Endometrial microvascular endothelial cells (primary cell): ENCODE results near the gene UNK. TPM values are rescaled to one million over a fixed set of nuclear protein-coding genes. Genes with fewer than 3 reads are reported as not detected.
"Not testable (repeated sequence)": the region's sequence is repeated elsewhere in the genome, so short reads cannot be mapped to it uniquely, and the experiment has no call there.

Experiments
- in situ Hi-C: cut with HindIII; loops from 2 replicates; pipeline ENCODE4 v1.10.0; 2017; ENCODE audit warnings: low sequenced_read_pairs, low pct_unique_long_range_greater_than_20kb; ENCODE audit errors: inconsistent ontology term
- total RNA-seq: library from RNA; depleted of rRNA; stranded (reverse); fragments of >200 nt; gene quantifications from one replicate; pipeline ENCODE4 v1.2.3, GENCODE V29; 2015; ENCODE audit errors: inconsistent ontology term

UNK gene
- total RNA-seq, 1 donor from 2014 or later: 53.0 TPM

DNA sequence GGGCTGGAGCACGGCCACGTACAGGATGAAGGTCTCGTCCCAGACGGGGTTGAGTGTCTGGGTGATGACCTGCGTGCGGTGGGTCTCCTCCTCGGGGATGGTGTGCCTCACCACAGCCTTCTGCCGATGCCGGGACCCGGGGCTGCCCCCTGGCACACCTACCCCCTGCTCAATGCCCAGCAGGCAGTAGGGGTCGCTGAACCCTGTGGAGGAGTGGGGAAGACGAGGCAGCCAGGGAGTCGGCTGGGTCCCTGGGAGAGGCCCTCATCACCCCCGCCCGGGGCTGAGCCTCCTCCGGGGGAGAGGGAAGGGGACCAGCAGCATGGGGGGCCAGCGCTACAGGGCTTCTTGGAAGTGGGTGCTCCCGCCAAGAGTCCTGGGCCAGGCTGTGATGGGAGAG, 57.8 kb downstream of the UNK start:
- in situ Hi-C loops: no loop called here

DNA sequence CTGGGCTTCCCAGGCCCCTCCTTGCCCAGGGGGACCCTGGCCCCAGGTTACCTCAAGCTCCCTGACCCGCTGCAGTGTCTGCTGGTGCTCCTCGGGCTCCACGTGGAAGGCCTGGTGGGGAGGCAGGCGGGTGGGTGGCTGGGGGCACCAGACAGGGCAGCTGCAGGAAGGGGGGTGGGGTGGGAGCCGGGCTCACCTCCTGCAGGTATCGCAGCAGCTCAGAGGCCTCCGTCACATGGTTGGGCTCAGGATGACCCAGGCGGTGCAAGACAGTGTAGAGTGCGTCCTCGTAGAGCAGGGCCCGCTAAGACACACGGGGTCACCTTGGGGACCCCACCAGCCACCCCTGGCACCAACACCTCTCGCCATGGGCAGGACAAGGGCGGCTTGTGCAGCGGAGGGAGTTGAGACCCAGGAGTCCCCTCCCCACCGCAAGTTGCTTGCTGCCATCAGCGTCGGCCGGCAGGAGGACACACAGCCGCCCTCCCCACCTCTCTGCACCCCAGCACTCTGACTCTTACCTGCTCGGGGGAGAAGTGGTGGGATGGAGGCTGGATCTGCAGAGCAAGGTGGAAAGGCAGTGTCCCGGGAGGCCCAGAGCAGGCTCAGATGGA, 58.5 kb downstream of the UNK start:
- in situ Hi-C loops: no loop called here

DNA sequence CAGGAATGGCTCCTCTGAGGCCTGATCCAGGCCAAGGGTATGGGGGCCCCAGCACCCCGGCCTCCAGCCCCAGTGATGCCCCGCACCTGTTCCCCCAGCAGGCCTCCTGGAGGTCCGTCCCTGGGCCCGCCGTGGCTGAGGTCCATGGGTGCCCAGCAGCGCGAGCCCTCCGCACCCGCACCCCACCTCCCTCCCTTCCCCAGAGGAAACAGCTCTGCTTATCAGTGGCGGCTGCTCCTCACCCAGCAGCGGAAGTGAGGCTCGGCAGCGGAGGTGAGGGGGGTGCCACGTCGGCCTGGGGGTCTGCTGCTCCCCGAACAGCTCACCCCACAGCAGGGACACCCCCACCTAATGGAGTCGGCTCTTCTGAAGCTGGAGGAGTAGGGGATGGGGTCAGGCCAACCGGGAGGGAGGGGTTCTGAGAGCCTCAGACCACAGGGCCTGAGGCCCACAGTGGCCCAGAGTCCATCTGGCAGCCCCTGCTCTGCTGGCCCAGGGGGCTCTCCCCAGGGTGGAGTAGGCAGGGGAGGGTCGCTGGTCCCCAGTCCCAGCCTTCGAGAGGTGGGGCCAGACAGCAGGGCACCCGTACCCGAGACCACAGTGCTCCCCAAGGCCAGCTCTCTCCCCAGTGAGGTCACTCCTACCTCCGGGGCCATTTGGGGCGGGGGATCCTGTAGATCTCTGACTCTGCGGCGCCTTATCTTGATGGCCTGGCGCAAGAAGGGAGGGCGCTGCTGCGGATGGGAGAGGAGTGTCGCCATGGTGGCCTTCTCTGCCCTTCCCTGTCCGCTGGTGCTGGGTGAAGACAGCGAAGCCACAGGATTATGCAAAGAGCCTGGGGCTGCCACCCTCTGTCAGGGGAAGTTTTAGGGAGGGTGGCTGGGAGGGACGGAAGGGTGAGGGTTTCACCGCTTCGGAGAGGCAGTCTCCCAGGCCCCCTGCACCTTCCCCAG, 59.2 kb downstream of the UNK start, which contains the start of gene UNC13D:
TSS of gene UNC13D (minus strand) at position 828 of the 953 bp plus-strand sequence. CDS start at position 761, 67 bp downstream.
- in situ Hi-C loops: no loop called here

DNA sequence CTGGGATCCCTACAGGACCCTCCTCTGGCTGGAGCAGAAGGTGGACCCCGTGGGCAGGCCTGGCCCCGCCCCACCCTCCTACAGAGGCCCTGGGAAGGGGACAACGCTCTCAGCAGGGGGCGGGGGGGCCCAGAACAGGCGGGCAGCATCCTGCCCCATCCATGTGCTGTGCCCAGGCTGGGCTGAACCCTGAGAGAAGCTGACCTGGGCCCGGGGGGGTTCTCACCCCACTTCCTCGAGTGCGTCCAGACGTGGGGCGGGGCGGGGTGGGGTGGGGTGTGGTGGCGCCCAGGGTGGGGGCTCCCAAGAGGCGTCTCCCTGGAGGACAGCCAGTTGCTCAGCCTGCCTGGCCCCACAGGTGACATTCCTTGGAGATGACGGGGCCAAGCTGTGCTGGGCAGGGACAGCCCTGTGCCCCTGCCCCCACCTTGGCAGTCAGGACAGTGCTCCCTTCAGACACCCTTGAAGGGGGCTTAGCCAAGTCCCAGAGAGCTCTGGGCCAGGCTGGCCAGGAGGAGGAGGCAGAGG, 60.0 kb downstream of the UNK start:
- in situ Hi-C loops: no loop called here

DNA sequence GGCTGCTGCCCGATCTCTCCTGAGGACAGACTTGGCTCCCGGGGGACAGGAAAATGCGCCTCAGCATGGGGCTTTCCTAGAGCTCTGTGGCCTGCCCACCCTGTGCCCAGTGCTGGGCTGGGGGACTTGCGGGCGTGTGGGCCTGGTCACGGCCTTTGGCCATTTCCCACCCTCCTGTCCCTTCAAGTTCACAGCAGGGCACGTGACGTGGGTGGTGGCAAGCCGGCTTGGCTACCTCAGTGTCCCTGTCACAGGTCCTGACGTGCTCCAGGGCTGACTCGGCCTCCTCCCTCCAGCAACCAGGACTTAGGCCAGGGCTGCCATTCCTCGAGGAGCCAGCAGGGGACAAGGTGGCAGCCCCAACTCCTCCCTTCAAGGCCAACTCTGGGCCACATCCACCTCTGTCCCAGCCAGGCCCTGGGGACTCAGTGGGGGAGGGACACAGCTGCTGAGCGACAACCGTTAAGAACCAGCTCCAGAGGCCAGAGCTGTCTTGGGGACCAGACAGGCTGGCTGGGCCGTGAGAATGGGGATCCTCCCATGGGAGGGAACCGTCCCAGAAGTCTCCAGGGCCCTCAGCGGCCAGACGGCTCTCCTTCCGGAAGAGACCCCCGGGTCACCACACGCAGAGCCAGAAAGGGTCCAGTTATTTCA, 60.6 kb downstream of the UNK start:
- in situ Hi-C loops: no loop called here

DNA sequence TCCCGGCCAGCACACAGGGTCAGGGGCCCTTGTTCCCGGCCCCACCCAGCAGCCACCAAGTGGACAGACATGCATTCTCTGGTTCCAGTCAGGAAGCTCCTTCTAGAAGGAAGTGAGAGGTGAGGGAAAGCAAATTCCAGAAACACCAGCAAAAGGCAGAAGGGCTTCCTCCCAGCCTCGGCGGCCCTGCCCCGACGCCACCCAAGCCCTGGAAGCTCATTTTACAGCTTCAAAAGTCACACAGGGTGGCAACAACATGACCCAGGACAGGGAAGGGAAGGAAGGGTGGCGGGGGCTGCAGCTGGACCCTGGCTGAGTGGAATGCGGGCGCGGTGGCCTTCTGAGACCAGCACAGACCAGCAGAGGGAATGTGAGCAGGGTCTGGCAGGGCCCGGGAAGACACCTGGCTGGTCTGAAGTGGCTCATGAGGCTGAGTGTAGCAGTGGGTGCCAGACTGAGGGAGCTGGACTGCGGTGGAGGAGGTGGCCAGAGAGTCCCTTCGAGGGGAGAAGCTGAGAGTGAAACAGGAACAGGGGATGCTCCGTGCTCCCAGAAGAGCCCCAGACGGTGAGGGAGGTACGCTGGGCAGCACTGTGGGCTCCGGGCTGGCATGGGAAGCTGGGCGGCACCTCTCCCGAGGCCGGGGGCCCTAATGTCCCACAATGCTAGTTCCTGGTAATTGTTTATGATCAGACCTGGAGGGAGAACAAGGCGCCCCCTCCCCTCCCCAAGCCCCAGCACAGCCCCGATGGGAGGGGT, 61.5 kb downstream of the UNK start:
- in situ Hi-C loops: no loop called here

DNA sequence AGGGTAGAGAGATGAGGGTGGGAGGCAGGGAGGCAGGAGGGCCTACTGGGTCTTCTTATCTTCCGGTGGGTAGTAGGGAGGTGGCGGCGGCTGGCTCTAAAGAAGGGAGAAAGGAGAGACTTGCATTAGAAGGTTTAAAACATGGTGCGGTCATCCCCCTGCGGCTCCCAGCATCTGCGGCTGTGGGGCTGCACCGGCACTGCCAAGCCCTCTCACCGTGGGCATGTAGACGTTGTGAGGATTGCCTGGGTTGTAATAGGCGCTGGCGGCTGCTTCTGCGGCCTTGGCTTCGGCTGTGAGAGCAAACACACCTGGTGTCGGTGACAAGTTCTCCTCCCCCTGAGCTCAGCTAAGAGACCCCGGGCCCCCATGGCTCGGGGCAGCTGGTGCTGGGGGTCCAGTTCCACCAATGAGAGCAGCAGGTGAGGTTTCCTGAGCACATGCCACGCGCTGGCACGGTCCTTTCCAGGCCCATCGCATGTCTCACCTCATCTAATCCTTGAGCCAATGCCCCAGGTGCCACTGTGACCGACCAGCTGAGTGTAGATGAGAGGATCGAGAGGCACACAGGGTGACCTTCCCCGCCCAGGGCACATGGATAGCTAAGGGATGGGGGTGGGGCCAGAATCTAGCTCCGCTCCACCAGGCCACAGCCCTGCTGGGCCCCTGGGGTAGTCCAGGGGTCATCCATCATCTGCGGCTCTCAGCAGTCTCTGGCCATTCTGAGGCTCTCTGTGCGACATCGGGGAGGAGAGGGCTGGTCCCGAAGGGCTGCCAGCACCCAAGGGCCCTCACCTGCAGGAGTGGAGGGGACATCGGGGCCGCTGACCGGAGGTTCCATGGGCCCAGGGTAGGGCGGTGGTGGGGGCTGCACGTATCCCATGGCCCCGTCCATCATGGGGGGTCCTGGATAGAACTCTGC, 62.3 kb downstream of the UNK start:
- in situ Hi-C loops: no loop called here

DNA sequence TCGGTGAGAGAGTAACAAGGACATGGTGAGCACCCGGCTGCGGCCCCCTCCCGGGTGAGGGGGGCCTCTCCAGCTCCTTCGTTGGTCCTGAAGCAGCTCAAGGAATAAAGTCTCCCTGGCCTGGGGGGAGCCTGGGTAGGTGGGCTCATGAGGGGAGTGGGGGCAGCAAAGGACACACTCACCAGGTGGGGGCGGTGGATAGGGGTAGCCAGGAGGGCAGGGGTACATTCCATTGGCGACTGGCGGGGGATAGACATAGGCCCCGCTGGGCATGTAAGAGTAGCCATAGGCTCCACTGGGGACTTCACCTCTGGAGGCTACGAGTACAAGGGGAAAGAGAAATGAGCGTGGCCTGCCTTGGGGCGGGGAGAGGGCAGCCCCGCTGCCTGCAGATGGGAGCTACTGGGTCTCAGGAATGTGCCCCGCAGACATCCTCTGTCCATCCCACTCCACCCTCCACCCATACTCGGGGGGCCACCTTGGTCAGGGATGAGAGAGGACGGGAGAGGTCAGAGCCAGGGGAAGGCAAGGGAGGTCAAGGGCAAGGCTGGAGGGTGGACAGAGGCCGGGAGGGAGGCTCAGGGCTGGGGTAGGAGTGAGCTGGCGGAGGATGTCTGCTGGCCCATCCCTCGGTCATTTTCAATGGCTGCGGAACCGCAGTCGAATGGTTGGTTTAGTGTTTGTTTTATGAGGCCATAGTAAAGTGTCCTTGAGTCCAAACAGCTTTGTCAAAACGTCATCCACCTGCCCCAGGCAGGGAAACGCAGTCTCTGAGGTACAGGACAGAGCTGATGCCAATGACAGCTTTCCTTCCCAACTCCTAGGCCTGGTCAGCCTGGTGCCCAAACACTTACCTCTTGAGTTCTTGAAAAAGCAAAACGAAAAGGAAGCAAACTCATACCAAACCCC, 63.3 kb downstream of the UNK start:
- in situ Hi-C loops: no loop called here

DNA sequence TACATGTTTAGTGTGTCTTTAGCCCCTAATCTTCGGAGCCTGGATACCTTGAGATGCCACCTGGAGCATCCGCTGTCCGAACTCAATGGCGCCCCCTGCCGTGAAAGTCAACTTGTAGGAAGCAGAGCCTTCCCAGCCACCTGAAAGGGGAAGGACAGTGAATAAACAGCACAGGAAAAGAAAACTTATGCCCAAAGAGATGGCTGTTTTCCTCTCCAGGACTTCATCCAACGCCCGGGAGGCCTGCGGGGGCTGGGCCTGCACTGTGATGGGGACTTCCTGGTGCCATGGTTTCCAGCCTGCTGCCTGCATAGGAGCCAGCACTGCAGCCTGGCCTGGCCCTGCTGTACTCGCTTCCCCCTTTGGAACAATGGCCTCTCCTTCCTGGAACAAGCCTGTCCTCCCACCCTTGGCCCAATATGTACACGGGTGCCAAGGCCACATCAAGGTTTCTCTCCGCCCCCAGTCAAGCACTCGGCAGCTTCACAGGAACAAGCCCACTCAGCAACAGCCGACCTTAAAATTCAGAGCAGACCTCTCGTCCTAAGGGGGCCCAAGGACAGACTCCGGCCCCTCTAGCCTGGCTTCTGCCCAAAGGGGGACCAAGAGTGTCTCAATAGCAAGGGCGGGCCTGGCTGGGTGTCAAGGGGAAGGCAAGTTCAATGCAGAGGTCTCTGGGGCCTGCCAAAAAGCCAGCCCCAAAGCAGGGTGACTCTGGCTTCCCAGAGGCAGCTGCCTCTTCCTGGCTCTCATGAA, 64.1 kb downstream of the UNK start:
- in situ Hi-C loops: no loop called here

DNA sequence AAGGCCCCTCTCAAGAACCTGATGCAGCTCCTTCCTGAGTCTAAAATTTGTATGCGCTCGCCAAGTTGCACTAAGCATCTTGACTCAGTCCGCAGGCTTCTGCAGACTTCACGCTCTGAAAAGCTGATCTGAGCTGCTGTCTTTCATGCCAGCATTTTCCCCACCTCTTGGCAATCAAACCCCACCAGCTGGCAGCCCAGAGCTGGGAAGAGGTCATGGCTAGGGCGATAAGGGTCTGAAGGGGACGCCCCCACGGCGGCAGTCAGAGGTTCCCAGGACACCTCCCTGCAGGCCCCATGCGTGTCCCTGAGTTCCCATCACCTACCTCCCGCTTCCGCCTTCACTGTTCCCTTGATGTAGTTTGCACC, 64.7 kb downstream of the UNK start:
- in situ Hi-C loops: no loop called here

DNA sequence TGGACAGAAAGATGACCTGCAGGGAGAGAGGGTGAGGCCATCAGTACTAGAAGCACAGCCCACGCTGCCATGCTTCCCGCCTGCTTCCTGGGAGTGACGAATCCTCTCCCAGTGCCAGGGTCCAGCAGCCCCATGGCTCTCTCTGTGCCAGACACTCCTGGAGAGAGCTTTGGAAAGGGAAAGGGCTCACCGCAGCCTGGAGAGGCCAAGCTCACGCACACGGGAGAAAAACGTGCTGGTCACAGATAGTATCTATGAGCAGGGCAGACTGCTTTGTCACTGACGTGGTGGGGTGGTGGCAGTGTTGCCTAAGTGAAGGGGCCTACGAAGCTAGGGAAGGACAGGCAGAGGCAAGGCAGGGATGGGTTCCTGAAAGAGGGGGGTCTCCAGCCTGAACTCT, 65.1 kb downstream of the UNK start:
- in situ Hi-C loops: no loop called here

DNA sequence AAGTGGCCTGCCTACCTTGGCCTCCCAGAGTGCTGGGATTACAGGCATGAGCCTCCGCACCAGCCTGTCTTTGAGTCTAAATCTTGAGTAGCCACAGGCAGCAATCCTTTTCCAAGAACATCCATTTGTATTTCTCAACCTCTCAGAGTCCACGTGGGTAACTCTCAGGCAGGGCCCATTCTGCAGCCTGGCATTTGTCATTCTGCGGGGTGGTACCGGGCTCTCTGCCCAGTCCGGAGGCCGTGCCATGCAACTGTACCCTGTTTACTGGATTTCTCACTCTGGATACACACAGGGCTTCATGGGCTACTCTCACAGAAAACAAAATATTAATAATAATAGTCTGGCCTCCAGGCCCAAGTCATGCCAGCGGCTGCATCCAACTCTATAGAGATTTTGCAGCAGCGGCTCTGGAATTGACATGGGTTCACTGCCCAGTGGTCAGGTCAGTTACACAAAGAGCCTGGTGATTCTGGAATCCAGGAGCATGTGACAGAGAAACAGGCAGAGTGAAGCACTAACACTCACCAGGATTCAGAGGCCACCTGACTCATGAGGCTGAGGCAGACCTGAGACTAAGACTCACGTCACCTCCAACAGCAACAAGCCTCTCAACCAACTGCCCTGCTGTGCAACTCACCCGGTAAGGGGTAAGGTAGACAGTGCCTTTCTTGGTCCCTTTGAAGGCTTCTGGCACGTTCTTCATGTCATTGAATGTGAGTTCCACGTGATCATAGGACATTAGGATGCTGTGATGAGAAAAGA, 66.5 kb downstream of the UNK start:
- in situ Hi-C loops: no loop called here

DNA sequence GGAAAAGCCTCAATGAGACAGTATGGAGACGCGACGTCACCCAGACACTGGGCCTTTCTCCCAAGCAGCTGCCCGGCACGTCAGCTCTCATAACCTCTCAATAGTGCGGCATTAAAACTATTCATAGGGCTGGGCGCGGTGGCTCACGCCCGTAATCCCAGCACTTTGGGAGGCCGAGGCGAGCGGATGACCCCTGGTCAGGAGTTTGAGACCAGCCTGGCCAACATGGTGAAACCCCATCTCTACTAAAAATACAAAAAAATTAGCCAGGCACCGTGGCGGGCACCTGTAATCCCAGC, 67.0 kb downstream of the UNK start:
- in situ Hi-C loops: not testable (repeated sequence)

DNA sequence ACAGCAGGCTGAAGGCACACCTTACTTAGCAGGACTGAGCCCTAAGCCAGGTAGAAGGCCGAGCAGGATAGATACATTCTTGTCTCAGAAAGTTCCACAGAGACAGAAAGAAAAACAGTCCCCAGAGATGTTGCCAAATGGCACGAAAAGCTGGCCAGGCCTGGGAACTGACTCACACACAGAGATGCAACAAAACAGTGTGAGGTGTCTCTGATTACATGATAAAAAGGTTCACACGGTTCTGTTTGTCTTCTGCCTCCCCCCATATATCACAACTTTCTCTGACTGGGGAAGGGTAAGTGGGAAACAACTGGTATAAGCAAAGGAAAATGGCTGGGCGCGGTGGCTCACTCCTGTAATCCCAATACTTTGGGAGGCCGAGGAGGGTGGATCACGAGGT, 68.8 kb downstream of the UNK start:
- in situ Hi-C loops: no loop called here

DNA sequence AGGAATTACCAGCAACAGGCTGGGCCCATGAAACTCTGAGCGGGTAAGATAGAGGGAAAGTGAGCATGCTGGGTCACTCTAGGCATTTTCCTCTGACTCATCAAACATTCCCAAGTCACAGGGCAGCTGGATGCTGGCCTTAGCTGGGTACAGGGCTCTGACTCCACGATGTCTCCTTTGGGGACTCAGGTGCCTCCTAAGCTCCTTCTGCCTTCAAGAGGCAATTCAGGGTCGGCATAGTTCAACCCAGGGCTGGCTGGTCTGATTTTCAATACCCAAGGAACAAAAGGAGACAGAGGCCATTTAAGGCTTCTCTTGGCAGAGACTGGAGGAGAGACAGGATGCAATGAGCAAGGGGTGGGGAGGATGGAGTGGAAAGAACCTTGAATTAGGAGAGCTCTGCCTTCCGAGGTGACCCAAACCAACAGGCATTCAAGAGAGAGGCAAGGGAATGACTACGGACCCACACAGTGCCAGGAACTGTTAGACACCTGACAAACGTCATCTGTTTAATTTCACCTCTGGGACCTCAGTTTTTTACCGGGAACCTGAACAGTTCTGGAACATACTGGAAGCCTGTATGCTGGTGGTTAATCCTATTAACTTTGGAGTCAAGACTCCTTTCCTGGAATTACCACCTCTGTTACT, 69.6 kb downstream of the UNK start:
- in situ Hi-C loops: no loop called here
